H1 (cell line): ENCODE measurements around the gene NGEF. TPM values are rescaled to one million over a fixed set of nuclear protein-coding genes. Genes with fewer than 3 reads are reported as not detected.

ENCODE experiments used
- CTCF ChIA-PET: fragments of 300-600 bp; sonication (Branson Sonifier 250); formaldehyde crosslinking; loops from one replicate; lab custom pipeline; 2021; ENCODE audit not compliant: partially characterized antibody; lab: Charles Lee
- POLR2A ChIA-PET: fragments of 300-600 bp; sonication (Branson Sonifier 250); formaldehyde crosslinking; loops from one replicate; lab custom pipeline; 2021; ENCODE audit warnings: inconsistent platforms; ENCODE audit not compliant: partially characterized antibody; lab: Charles Lee
- DNase-seq, 2 experiments: peaks; one replicate each; pipeline versions ENCODE4 v3.0.0 to v3.0.0-alpha.2; 2010 to 2022; ENCODE audit warnings: low spot score in 2 of 2, low read depth in 1 of 2, mixed read lengths in 1 of 2
- FAIRE-seq: peaks from 2 replicates; lab custom pipeline; 2011; peaks lifted over from hg19 to GRCh38; lab: Jason Lieb, UNC
- H2AFZ ChIP-seq: 2 replicates; pipeline ENCODE4 v1.8.1; 2012; ENCODE audit warnings: low read length, inconsistent platforms
- H2AK5ac ChIP-seq: 2 replicates; pipeline ENCODE4 v1.6.1; 2013; ENCODE audit warnings: low read depth, low read length
- H2BK120ac ChIP-seq: replicated peaks from 2 replicates; pipeline ENCODE3; 2013; ENCODE audit warnings: low read depth, low read length, inconsistent platforms
- H2BK12ac ChIP-seq: 2 replicates; pipeline ENCODE4 v1.6.1; 2013; ENCODE audit warnings: low read depth, low read length
- H2BK15ac ChIP-seq: 2 replicates; pipeline ENCODE4 v1.6.1; 2013; ENCODE audit warnings: low read length
- H2BK20ac ChIP-seq: 2 replicates; pipeline ENCODE4 v1.6.1; 2013; ENCODE audit warnings: low read length
- H2BK5ac ChIP-seq: 2 replicates; pipeline ENCODE4 v1.6.1; 2013; ENCODE audit warnings: low read depth, low read length
- H3K14ac ChIP-seq: 2 replicates; pipeline ENCODE4 v1.6.1; 2013; ENCODE audit warnings: inconsistent platforms; ENCODE audit not compliant: insufficient read length
- H3K18ac ChIP-seq: 2 replicates; pipeline ENCODE4 v1.6.1; 2013; ENCODE audit warnings: low read length; ENCODE audit errors: extremely low read depth
- H3K23ac ChIP-seq: 2 replicates; pipeline ENCODE4 v1.6.1; 2013; ENCODE audit warnings: inconsistent platforms; ENCODE audit not compliant: insufficient read length
- H3K23me2 ChIP-seq: 2 replicates; pipeline ENCODE4 v1.6.1; 2013; ENCODE audit warnings: low read depth, low read length
- H3K27ac ChIP-seq: 2 replicates; pipeline ENCODE4 v1.6.1; 2011; ENCODE audit warnings: low read depth, low read length, inconsistent platforms
- H3K27me3 ChIP-seq, 4 experiments: replicated peaks in 1 of 4; 1 replicate in 1 of 4; 2 replicates in 3 of 4; pipeline versions ENCODE4 v1.6.1 to v1.8.1; 2011 to 2013; ENCODE audit warnings: low read length in 3 of 4, mild to moderate bottlenecking in 3 of 4, inconsistent platforms in 2 of 4, mixed read lengths in 2 of 4, moderate library complexity in 1 of 4; ENCODE audit not compliant: control insufficient read depth in 3 of 4, insufficient read depth in 3 of 4; ENCODE audit errors: extremely low read depth in 1 of 4
- H3K36me3 ChIP-seq, 4 experiments: 2 replicates each; pipeline versions ENCODE4 v1.6.1 to v1.8.1; 2011 to 2013; ENCODE audit warnings: mild to moderate bottlenecking in 4 of 4, low read length in 3 of 4, moderate library complexity in 2 of 4, control low read depth in 1 of 4, inconsistent platforms in 1 of 4; ENCODE audit not compliant: insufficient read depth in 4 of 4, control insufficient read depth in 2 of 4
- H3K4ac ChIP-seq: replicated peaks from 2 replicates; pipeline ENCODE3; 2013; ENCODE audit warnings: low read length, low read depth, mixed read lengths, inconsistent platforms; ENCODE audit not compliant: insufficient read length
- H3K4me1 ChIP-seq, 4 experiments: replicated peaks in 1 of 4; 1 replicate in 1 of 4; 2 replicates in 3 of 4; pipeline versions ENCODE4 v1.6.1 to v1.8.1; 2011 to 2013; ENCODE audit warnings: low read length in 3 of 4, inconsistent platforms in 2 of 4, mixed read lengths in 1 of 4; ENCODE audit not compliant: insufficient read depth in 4 of 4, control insufficient read depth in 3 of 4
- H3K4me2 ChIP-seq, 2 experiments: 2 replicates each; pipeline versions ENCODE4 v1.6.1 to v1.8.1; 2011 to 2013; ENCODE audit warnings: low read depth in 2 of 2, low read length in 2 of 2, control low read depth in 1 of 2, inconsistent platforms in 1 of 2, mild to moderate bottlenecking in 1 of 2; ENCODE audit not compliant: insufficient read depth in 1 of 2
- H3K4me3 ChIP-seq, 4 experiments: fragments of 200-600, 300-600 bp in 1 of 4; sonication (generic), shearing (Covaris generic), sonication (Bioruptor Twin) in 1 of 4; 2 replicates each; pipeline versions ENCODE4 v1.5.1 to v1.8.1; 2011 to 2016; ENCODE audit warnings: low read length in 4 of 4, low read depth in 3 of 4, control low read depth in 2 of 4, inconsistent platforms in 2 of 4, mild to moderate bottlenecking in 2 of 4, mixed read lengths in 1 of 4, moderate library complexity in 1 of 4; ENCODE audit not compliant: insufficient read depth in 2 of 4; ENCODE audit errors: extremely low read depth in 1 of 4
- H3K56ac ChIP-seq: replicated peaks from 2 replicates; pipeline ENCODE3; 2013; ENCODE audit warnings: low read depth, mild to moderate bottlenecking, mixed read lengths, low read length, inconsistent platforms; ENCODE audit not compliant: insufficient read length
- H3K79me1 ChIP-seq: 2 replicates; pipeline ENCODE4 v1.6.1; 2013; ENCODE audit warnings: low read depth, low read length, control low read depth
- H3K79me2 ChIP-seq, 2 experiments: 2 replicates each; pipeline versions ENCODE4 v1.6.1 to v1.8.1; 2012 to 2013; ENCODE audit warnings: low read length in 2 of 2, mild to moderate bottlenecking in 2 of 2, inconsistent platforms in 1 of 2; ENCODE audit not compliant: insufficient read depth in 2 of 2, control insufficient read depth in 1 of 2
- H3K9ac ChIP-seq, 4 experiments: replicated peaks in 1 of 4; 1 replicate in 1 of 4; 2 replicates in 3 of 4; pipeline versions ENCODE4 v1.6.1 to v1.8.1; 2011 to 2013; ENCODE audit warnings: low read depth in 3 of 4, low read length in 3 of 4, control low read depth in 2 of 4, mild to moderate bottlenecking in 2 of 4, moderate library complexity in 2 of 4, inconsistent platforms in 1 of 4; ENCODE audit errors: extremely low read depth in 1 of 4
- H3K9me3 ChIP-seq, 2 experiments: 2 replicates each; pipeline versions ENCODE4 v1.6.1 to v1.8.1; 2012 to 2013; ENCODE audit warnings: mild to moderate bottlenecking in 2 of 2, moderate library complexity in 2 of 2, control low read depth in 1 of 2, inconsistent platforms in 1 of 2, low read depth in 1 of 2, low read length in 1 of 2, mixed read lengths in 1 of 2; ENCODE audit not compliant: insufficient read depth in 2 of 2
- H4K20me1 ChIP-seq, 2 experiments: replicated peaks in 1 of 2; 2 replicates each; pipeline versions ENCODE3 to v1.8.1; 2011 to 2013; ENCODE audit warnings: inconsistent platforms in 2 of 2, low read length in 2 of 2, mild to moderate bottlenecking in 1 of 2; ENCODE audit not compliant: insufficient read depth in 2 of 2, control insufficient read depth in 1 of 2
- H4K5ac ChIP-seq: 2 replicates; pipeline ENCODE4 v1.6.1; 2013; ENCODE audit warnings: low read length, low read depth, mixed read lengths, inconsistent platforms; ENCODE audit not compliant: insufficient read length
- H4K8ac ChIP-seq: 2 replicates; pipeline ENCODE4 v1.8.0; 2013; ENCODE audit warnings: mild to moderate bottlenecking, moderate library complexity, low read length, inconsistent platforms; ENCODE audit not compliant: insufficient read depth; ENCODE audit errors: extremely low read depth
- H4K91ac ChIP-seq: replicated peaks from 2 replicates; pipeline ENCODE3; 2013; ENCODE audit warnings: low read length, mixed read lengths, inconsistent platforms; ENCODE audit not compliant: insufficient read length
- ASH2L ChIP-seq: fragments of 200-600, 300-600 bp; sonication (generic); IDR thresholded peaks from one replicate; pipeline ENCODE4 v1.7.1; 2017; ENCODE audit warnings: low read length
- BACH1 ChIP-seq: IDR thresholded peaks from 2 replicates; pipeline ENCODE4 v1.6.1; 2012; ENCODE audit warnings: low read length, improper control_type of control experiment
- BCL11A ChIP-seq, 2 experiments: IDR thresholded peaks; one replicate each; pipeline ENCODE4 v1.6.1; 2011; ENCODE audit warnings: low read depth in 2 of 2, low read length in 2 of 2, mild to moderate bottlenecking in 2 of 2
- CBX5 ChIP-seq: fragments of 300-800, 300-1000 bp; sonication (generic); IDR thresholded peaks from 2 replicates; pipeline ENCODE4 v1.7.1; 2016; ENCODE audit warnings: antibody characterized with exemption, low read length, low read depth
- CTBP2 ChIP-seq: IDR thresholded peaks from 2 replicates; pipeline ENCODE4 v1.7.0; 2011; ENCODE audit warnings: borderline replicate concordance, mild to moderate bottlenecking, moderate library complexity, mixed read lengths, low read length; ENCODE audit not compliant: insufficient read depth, insufficient read length
- JUN ChIP-seq: IDR thresholded peaks from 2 replicates; pipeline ENCODE4 v1.6.1; 2011; ENCODE audit warnings: low read depth, mild to moderate bottlenecking, improper control_type of control experiment, low read length
- JUND ChIP-seq: IDR thresholded peaks from 2 replicates; pipeline ENCODE4 v1.6.1; 2011; ENCODE audit warnings: mild to moderate bottlenecking, improper control_type of control experiment, low read length
- POLR2AphosphoS5 ChIP-seq: IDR thresholded peaks from 2 replicates; pipeline ENCODE4 v1.6.1; 2011; ENCODE audit warnings: low read depth, low read length
- POU5F1 ChIP-seq: IDR thresholded peaks from 2 replicates; pipeline ENCODE4 v1.6.1; 2011; ENCODE audit warnings: low read depth, mild to moderate bottlenecking, low read length, moderate library complexity
- RFX5 ChIP-seq: IDR thresholded peaks from 2 replicates; pipeline ENCODE4 v1.6.1; 2011; ENCODE audit warnings: low read depth, low read length, improper control_type of control experiment, borderline replicate concordance
- RNF2 ChIP-seq: fragments of 200-900, 300-1000 bp; sonication (generic); IDR thresholded peaks from 2 replicates; pipeline ENCODE4 v1.7.1; 2016; ENCODE audit warnings: borderline replicate concordance, low read depth, mild to moderate bottlenecking, antibody characterized with exemption, low read length; ENCODE audit not compliant: poor library complexity, severe bottlenecking; ENCODE audit errors: missing control alignments
- SIX5 ChIP-seq: IDR thresholded peaks from 2 replicates; pipeline ENCODE4 v1.6.1; 2011; ENCODE audit warnings: mild to moderate bottlenecking, low read depth, low read length
- SP1 ChIP-seq: IDR thresholded peaks from 2 replicates; pipeline ENCODE4 v1.6.1; 2011; ENCODE audit warnings: low read depth, low read length
- SRF ChIP-seq: IDR thresholded peaks from 2 replicates; pipeline ENCODE4 v1.6.1; 2011; ENCODE audit warnings: mild to moderate bottlenecking, low read depth, low read length, moderate library complexity
- TAF1 ChIP-seq: IDR thresholded peaks from 2 replicates; pipeline ENCODE4 v1.6.1; 2011; ENCODE audit warnings: mild to moderate bottlenecking, low read depth, low read length
- WGBS, 2 experiments: shearing (Covaris generic) in 1 of 2; methylation state at CpG; one replicate each; pipeline versions ENCODE4 v1.1.6 to v1.1.7; 2013 to 2015; ENCODE audit warnings: low lambda C conversion rate in 2 of 2, mixed read lengths in 2 of 2, inconsistent platforms in 1 of 2, low coverage in 1 of 2, missing lambda C conversion rate in 1 of 2; ENCODE audit not compliant: insufficient replicate concordance in 2 of 2, insufficient coverage in 1 of 2, insufficient read length in 1 of 2; ENCODE audit errors: extremely low coverage in 1 of 2, missing lambda C conversion rate in 1 of 2; 5-methylcytosine and 5-hydroxymethylcytosine counted together
- polyA plus RNA-seq, 7 experiments: library from polyadenylated mRNA; depleted of rRNA in 3 of 7; stranded (reverse) in 5 of 7; unstranded in 2 of 7; fragments of >200 nt in 5 of 7; fragments of 200-250 nt in 2 of 7; gene quantifications; 1 replicate in 5 of 7; 2 replicates in 1 of 7; 4 replicates in 1 of 7; pipeline versions ENCODE4 v1.2.1 to v1.2.3, GENCODE V29; 2011 to 2013; ENCODE audit warnings: missing spikeins in 2 of 7, mixed read lengths in 2 of 7
- total RNA-seq: library from RNA; stranded (reverse); fragmentation: NEBNext Ultra II Directional; extraction: Animal tissue kit (Norgen Biotek cat#: 25700); gene quantifications from 2 replicates; pipeline ENCODE4 v1.2.1, GENCODE V29; 2021

Gene NGEF
- total and polyA plus RNA-seq, 2 of the 8 experiments (the other 6 are each of a cell fraction or from before 2014, with no cell fraction given): 2.7 to 3.2 TPM

DNA sequence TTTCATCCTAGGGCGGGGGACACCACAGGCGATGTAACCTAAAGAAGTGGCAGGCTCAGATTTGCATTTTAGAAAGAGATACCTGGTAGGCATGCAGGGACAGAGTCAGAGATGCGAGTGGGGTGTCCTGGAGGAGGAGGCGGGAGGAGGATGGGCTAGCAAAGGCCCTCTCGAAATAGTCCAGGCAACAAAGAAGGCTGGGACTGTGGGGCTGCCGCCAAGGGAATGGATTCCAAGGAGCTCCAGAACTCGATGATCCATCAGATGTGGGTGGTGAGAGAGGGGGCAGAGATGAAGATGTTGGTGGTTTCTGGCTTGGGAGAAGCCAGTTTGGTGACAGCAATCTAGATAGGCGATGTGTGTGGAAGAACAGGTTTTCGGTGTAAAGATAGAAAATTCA is 34.6 kb upstream of the NGEF start:
- H4K5ac ChIP-seq: no peak overlapping the region
- no peak for TF ChIP-seq BCL11A (IDR thresholded peaks at IDR 0.05; ENCODE audit: low read depth in 2 of 2, low read length in 2 of 2)
- TF ChIP-seq POU5F1: no peak
- no peak for TF ChIP-seq CBX5
- no peak for TF ChIP-seq SIX5
- no peak for TF ChIP-seq RFX5
- no peak for TF ChIP-seq POLR2AphosphoS5
- TF ChIP-seq RNF2: no peak
- no peak for TF ChIP-seq JUND
- no peak for TF ChIP-seq SRF
- no peak for TF ChIP-seq TAF1
- TF ChIP-seq JUN: no peak
- TF ChIP-seq CTBP2: no peak
- no peak for TF ChIP-seq ASH2L
- TF ChIP-seq SP1: no peak
- no peak for TF ChIP-seq BACH1

More for the DNA sequence above, 34.6 kb upstream of the NGEF start:
- Histone ChIP-seq H3K23me2 (peaks cover 10% of the 10 kb centered on the region; the same call in 1 of the 2 replicates), H2BK20ac (no peak overlapping the region), H3K79me1 (no peaks in the 10 kb centered on the region), H2BK12ac (0 out of 2 replicates have a peak overlapping the region, but pooled peaks have one; percentile 39), H3K56ac (no peak overlapping the region), H3K9me3 (no peaks in the 10 kb centered on the region), H4K91ac (no peak overlapping the region), H3K27me3 (peaks cover 0 to 2% (median 0%) of the 10 kb centered on the region in 4 experiments; a peak in 2 of 7 replicates), H2AFZ (no peak overlapping the region), H3K79me2 (no peaks in the 10 kb centered on the region), H3K4me2 (no peak overlapping the region), H3K36me3 (no peaks in the 10 kb centered on the region), H2AK5ac (no peak overlapping the region), H4K8ac (no peak overlapping the region), H3K4ac (no peak overlapping the region), H3K27ac (no peak overlapping the region), H2BK15ac (no peak overlapping the region), H2BK120ac (no peak overlapping the region), H3K9ac (no peak overlapping the region), H2BK5ac (0 out of 2 replicates have a peak overlapping the region, but pooled peaks have one; percentile 24), H4K20me1 (no peaks in the 10 kb centered on the region), H3K4me1 (peaks cover 11 to 18% (median 15%) of the 10 kb centered on the region in 4 experiments), H3K23ac (no peak overlapping the region), H3K18ac (no peak overlapping the region), H3K4me3 (no peak overlapping the region), H3K14ac (no peak overlapping the region)
- ChIA-PET CTCF (interaction anchor here (1.1 to 3.4 kb wide), 5 partner anchors 12 to 66 kb away, joined by 3 to 32 read pairs (median 5); partner anchors contain the start of gene INPP5D), POLR2A (interaction anchor here (0.9 kb wide), 1 partner anchor 19 kb away, joined by 3 read pairs; no protein-coding TSS in a partner anchor)
- 89% methylated on average over 9 of the region's 9 CpGs; no CpG with 5 or more reads in 1 of the 2 experiments for WGBS, 2 experiments
- DNase-seq: no peak
- FAIRE-seq: no peak
